HCT116 (cell line): ENCODE measurements around the gene PLEKHG5.

Experiments used
- EZH2 ChIP-seq: fragments of 200-600 bp; sonication (generic); IDR thresholded peaks from 2 replicates; pipeline ENCODE4 v1.6.1; 2017; ENCODE audit warnings: antibody characterized with exemption, mixed run types
- SP1 ChIP-seq: IDR thresholded peaks from 2 replicates; pipeline ENCODE4 v1.6.1; 2012; ENCODE audit warnings: low read depth

DNA sequence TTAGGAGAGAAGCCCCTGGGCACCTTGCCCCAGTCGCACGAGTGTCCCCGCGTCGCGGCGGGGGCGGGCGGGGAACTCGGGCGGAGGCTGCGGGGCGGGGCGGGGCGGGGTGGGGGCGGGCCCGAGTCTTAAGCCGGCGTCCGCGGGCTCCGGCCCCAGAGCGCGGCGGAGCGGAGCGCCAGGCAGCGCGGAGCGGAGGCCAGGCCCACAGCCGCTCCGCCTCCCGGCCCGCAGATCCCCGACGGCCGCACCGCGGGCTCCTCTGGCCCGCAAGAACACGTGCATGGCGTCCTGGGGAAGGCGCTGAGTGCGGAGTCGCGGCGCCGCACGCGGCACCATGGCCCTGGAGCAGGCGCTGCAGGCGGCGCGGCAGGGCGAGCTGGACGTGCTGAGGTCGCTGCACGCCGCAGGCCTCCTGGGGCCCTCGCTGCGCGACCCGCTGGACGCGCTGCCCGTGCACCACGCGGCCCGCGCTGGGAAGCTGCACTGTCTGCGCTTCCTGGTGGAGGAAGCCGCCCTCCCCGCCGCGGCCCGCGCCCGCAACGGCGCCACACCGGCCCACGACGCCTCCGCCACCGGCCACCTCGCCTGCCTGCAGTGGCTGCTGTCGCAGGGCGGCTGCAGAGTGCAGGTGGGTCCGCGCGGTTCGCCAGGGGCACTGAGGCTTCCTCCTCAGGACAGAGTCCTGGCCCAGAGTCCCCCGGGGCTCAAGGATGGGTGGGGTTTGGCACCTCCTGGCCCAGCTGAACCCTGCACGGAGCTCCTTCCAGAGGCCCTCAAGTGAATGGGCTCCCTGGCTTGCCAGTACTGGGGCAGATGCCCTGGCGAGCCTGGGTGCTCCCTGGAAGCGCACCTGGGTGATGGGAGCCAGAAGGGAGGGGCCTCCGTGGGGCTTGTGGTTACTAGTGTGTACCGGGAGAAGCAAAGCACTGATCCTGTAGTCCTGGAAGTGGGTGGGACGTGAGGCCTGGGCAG is 66.6 kb downstream of the PLEKHG5 start, which contains the start of gene ESPN:
- TF ChIP-seq SP1 = no peak
- no peak for TF ChIP-seq EZH2
